Kidney (tissue), 14 donors: ENCODE results near the gene RAPGEF4. TPM values are rescaled to one million over a fixed set of nuclear protein-coding genes. Genes with fewer than 3 reads are reported as not detected.

Experiments used
- DNase-seq, 5 donors: peaks; one replicate each; pipeline ENCODE4 v3.0.0-alpha.2; 2013 to 2020
- FAIRE-seq: peaks from 2 replicates; lab custom pipeline; 2012; peaks lifted over from hg19 to GRCh38; lab: Jason Lieb, UNC
- H3K27ac ChIP-seq, 2 donors: one replicate each; pipeline ENCODE4 v1.7.0; 2013; ENCODE audit warnings: low read depth in 2 of 2, low read length in 2 of 2, inconsistent platforms in 1 of 2
- H3K27me3 ChIP-seq: one replicate; pipeline ENCODE4 v1.7.1; 2013; ENCODE audit warnings: low read length, inconsistent platforms; ENCODE audit not compliant: control insufficient read depth, insufficient read depth
- H3K36me3 ChIP-seq, 3 donors: one replicate each; pipeline versions ENCODE4 v1.7.0 to v1.7.1; 2013; ENCODE audit warnings: low read length in 3 of 3, control low read depth in 1 of 3, inconsistent platforms in 1 of 3; ENCODE audit not compliant: insufficient read depth in 3 of 3, control insufficient read depth in 2 of 3
- H3K4me1 ChIP-seq, 3 donors: one replicate each; pipeline versions ENCODE4 v1.7.0 to v1.7.1; 2013; ENCODE audit warnings: low read length in 3 of 3, inconsistent platforms in 1 of 3, low read depth in 1 of 3; ENCODE audit not compliant: control insufficient read depth in 2 of 3, insufficient read depth in 2 of 3
- H3K4me3 ChIP-seq, 3 donors: one replicate each; pipeline versions ENCODE4 v1.7.0 to v1.8.1; 2013; ENCODE audit warnings: low read length in 3 of 3, control low read depth in 1 of 3, inconsistent platforms in 1 of 3
- H3K9ac ChIP-seq, 3 donors: one replicate each; pipeline versions ENCODE4 v1.7.0 to v1.7.1; 2013; ENCODE audit warnings: low read length in 3 of 3, control low read depth in 1 of 3, inconsistent platforms in 1 of 3
- H3K9me3 ChIP-seq, 3 donors: one replicate each; pipeline versions ENCODE4 v1.7.0 to v1.7.1; 2013; ENCODE audit warnings: low read length in 3 of 3, control low read depth in 1 of 3, inconsistent platforms in 1 of 3; ENCODE audit not compliant: control insufficient read depth in 2 of 3, insufficient read depth in 1 of 3
- CTCF ChIP-seq: IDR thresholded peaks from 3 replicates; pipeline ENCODE4 v1.5.1; 2012; ENCODE audit warnings: mild to moderate bottlenecking, moderate library complexity, borderline replicate concordance; ENCODE audit not compliant: insufficient read depth; ENCODE audit errors: extremely low read depth
- intact Hi-C: fragments of 100-400 bp; cut with DNase I; formaldehyde crosslinking; loops from one replicate; pipeline ENCODE4 v1.11.1; 2022
- polyA plus RNA-seq: library from polyadenylated mRNA; stranded (reverse); fragments of 350-450 nt; fragmentation: Illumina TruSeq; extraction: RNeasy Lipid Tissue Mini Kit (QIAGEN cat#74804); gene quantifications from one replicate; pipeline ENCODE4 v1.2.3, GENCODE V29; 2014; ENCODE audit warnings: low read depth, low replicate concordance; ENCODE audit not compliant: insufficient read depth
- total RNA-seq: library from RNA; stranded (reverse); fragmentation: NEBNext Ultra II Directional; extraction: Animal tissue kit (Norgen Biotek cat#: 25700); gene quantifications from one replicate; pipeline ENCODE4 v1.2.1, GENCODE V29; 2021
- donor health status: control.
- donor health status: control.
- donor health status: control.
- donor health status: control.
- donor health status: control.
- donor health status: DM: yes; HTN: yes; CAD: no.
- donor health status: Normal renal cell carcinoma (clear cell type).

The RAPGEF4 gene
- total and polyA plus RNA-seq, 2 donors from 2014 or later = 3.8 to 13.6 TPM

GRCh38 chr2:172724724-172725123 is 10.9 kb upstream of the RAPGEF4 start:
- FAIRE-seq = no peak
- intact Hi-C loops = no loop called here
- H3K9ac ChIP-seq = no peak overlapping the region

GRCh38 chr2:172725284-172725683 is 10.4 kb upstream of the RAPGEF4 start:
- no peaks in the 10 kb centered on the region for H3K4me1 ChIP-seq
- DNase-seq = no peak
- FAIRE-seq = no peak
- no peaks in the 10 kb centered on the region for H3K9me3 ChIP-seq
- intact Hi-C loops = no loop called here
- no peaks in the 10 kb centered on the region for H3K27me3 ChIP-seq
- H3K9ac ChIP-seq = no peak overlapping the region
- H3K36me3 ChIP-seq = no peaks in the 10 kb centered on the region
- H3K27ac ChIP-seq = no peak overlapping the region
- no peak overlapping the region for H3K4me3 ChIP-seq
- no peak for TF ChIP-seq CTCF

More at GRCh38 chr2:172724724-172725123, 10.9 kb upstream of the RAPGEF4 start:
- TF ChIP-seq CTCF = no peak
- H3K27me3 ChIP-seq = no peaks in the 10 kb centered on the region
- no peaks in the 10 kb centered on the region for H3K4me1 ChIP-seq
- H3K36me3 ChIP-seq = no peaks in the 10 kb centered on the region
- H3K27ac ChIP-seq = no peak overlapping the region
- no peak overlapping the region for H3K4me3 ChIP-seq
- H3K9me3 ChIP-seq = no peaks in the 10 kb centered on the region
- no peak for DNase-seq

- intact Hi-C loops = no loop called here
- no peak overlapping the region for H3K27ac ChIP-seq
- no peak for TF ChIP-seq CTCF
- no peaks in the 10 kb centered on the region for H3K9me3 ChIP-seq
- no peaks in the 10 kb centered on the region for H3K27me3 ChIP-seq
- no peak for DNase-seq
- H3K36me3 ChIP-seq = no peaks in the 10 kb centered on the region
- no peak overlapping the region for H3K4me3 ChIP-seq
- no peak for FAIRE-seq
- no peak overlapping the region for H3K9ac ChIP-seq
- H3K4me1 ChIP-seq = no peaks in the 10 kb centered on the region
Observed at GRCh38 chr2:172725746-172726145, 9.9 kb upstream of the RAPGEF4 start.

- Histone ChIP-seq H3K9me3 (no peaks in the 10 kb centered on the region), H3K9ac (no peak overlapping the region), H3K27me3 (no peaks in the 10 kb centered on the region), H3K4me3 (no peak overlapping the region), H3K27ac (no peak overlapping the region), H3K36me3 (no peaks in the 10 kb centered on the region), H3K4me1 (no peaks in the 10 kb centered on the region)
- DNase-seq (peak in 1 of 5 donors; percentile 18), FAIRE-seq (no peak)
- no peak for TF ChIP-seq CTCF
- intact Hi-C loops = no loop called here
Observed at GRCh38 chr2:172726172-172726735, 9.4 kb upstream of the RAPGEF4 start.
